ENCODE results near the gene ASPRV1. TPM values are rescaled to one million over a fixed set of nuclear protein-coding genes. Genes with fewer than 3 reads are reported as not detected.

The ASPRV1 gene
- total RNA-seq, 1 experiment from 2014 or later: 0.90 TPM

DNA sequence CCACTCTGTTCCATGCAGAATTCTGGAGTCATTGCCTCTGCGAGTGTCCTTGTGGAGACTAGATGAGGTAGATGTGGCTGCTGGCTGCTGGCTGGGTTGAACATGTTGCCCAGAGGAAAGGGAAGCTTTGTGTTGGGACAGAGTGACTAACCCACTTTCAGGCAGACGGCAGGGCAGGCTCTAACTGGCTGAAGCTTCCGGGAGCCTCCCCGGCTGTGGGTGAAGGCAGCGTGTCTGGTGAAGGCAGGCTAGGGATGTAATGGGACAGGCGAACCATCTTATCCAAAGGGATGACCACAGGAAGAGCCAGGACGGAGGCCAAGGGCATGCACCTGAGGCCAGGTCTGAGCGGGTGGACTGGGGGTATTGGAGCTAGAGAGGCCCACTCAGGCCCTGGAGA is 16.0 kb downstream of the ASPRV1 start:
- no peaks in the 10 kb centered on the region for H3K27me3 ChIP-seq (ENCODE audit: control insufficient read depth, insufficient read depth, low read length)
- no peak for DNase-seq
- no peaks in the 10 kb centered on the region for H3K36me3 ChIP-seq (replicated peaks; ENCODE audit: control insufficient read depth, insufficient read depth, low read length)

DNA sequence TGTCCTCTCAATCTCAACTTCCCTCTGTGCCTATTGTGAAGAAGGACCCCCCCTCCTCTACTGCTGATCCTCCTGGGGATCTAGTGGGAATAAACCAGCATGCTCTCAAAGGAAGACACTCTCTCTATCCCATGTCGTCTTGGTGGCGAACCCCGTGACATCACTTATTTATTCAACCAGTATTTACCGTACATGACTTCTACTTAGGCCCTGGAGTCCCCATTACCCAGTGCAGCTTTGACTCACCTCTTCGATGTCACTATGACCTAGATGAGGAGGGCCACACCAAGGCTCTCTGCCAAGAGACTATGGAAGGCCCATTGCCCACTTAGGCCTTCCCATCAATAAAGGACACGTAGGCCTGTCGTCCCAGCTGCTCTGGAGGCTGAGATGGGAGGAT is 16.7 kb downstream of the ASPRV1 start:
- Histone ChIP-seq H3K4me3 (ENCODE audit: insufficient read depth, low read depth, low read length) (no peak overlapping the region), H3K27me3 (ENCODE audit: control insufficient read depth, insufficient read depth, low read length) (no peaks in the 10 kb centered on the region), H3K36me3 (replicated peaks; ENCODE audit: control insufficient read depth, insufficient read depth, low read length) (no peaks in the 10 kb centered on the region)
- DNase-seq: no peak

More for the DNA sequence above, 16.0 kb downstream of the ASPRV1 start:
- no peak overlapping the region for H3K4me3 ChIP-seq (ENCODE audit: insufficient read depth, low read depth, low read length)

DNA sequence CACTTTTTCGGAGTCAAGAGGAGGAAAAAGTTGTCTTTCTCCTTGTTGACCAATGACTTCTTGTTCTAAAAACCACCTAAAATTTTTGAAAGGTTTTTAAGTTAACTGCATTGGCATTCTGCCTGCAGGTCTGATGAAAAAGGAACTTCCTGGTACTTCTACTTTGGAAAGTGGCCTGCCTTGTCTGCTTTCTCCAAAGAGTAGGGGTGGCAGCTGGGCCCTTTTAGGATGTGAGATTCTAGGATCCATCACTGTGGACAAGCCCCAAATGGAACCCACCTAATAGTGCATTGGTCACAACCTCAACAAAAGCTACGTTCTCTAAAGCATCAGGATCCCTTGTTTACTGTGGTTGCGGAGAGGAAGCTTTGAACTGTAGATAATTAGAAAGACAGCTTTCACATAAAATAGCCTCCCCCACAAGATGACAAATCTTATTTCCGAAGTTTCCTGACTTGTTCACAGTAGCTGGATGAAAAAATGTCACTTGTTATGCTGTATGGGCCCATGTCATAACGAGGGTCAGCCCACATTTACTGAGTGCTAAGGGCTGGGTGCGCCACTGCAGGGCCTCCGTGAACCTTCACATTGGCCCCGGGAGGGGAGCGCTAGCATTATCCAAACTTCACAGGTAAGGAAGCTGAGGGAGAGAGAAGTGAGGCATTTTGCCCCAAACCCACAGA is 17.4 kb downstream of the ASPRV1 start:
- Histone ChIP-seq H3K27me3 (ENCODE audit: control insufficient read depth, insufficient read depth, low read length) (no peaks in the 10 kb centered on the region), H3K36me3 (replicated peaks; ENCODE audit: control insufficient read depth, insufficient read depth, low read length) (no peaks in the 10 kb centered on the region), H3K4me3 (ENCODE audit: insufficient read depth, low read depth, low read length) (no peak overlapping the region)
- DNase-seq: no peak

DNA sequence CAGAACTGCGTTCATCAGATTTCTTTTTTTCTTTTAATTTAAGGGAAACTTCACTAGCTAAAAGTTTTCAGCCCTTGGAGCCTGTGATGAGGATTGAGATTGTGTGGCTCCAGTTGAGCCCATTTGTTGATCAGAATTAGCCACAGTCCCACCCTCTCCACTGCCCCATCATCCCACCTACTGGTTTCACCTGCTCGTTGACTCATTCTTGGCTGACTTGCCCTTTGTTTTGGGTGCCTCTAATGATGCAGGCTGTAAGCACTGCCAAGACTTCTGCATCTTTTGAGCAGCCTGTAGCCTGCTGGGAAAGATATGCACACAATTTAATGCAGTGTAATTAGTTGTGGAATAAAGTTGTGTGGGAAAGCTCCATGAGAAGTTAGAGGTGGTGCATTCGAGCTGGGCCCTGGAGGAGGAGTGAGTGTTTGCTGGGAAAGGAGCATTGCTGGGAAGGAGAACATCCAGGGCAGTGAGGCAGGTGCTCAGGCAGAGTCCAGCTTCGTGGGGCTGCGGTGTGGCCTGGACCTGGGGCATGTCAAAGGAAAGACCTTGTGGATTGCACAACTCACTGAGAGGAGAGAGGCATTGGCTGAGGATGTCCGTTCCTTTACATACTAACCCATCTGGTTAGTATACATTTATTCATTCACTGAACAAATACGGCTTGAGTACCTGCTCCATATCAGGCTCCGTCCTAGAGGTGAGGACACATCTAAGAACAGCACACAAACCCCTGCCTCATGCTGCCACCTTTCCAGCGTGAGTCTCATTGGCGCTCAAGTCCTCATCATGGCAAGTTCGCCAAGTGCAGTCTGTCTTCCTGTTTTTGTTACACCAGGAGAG is 18.2 kb downstream of the ASPRV1 start:
- H3K4me3 ChIP-seq (ENCODE audit: insufficient read depth, low read depth, low read length): no peak overlapping the region
- DNase-seq: no peak
- no peaks in the 10 kb centered on the region; the same call in 1 of the 2 replicates for H3K36me3 ChIP-seq (replicated peaks; ENCODE audit: control insufficient read depth, insufficient read depth, low read length)
- no peaks in the 10 kb centered on the region for H3K27me3 ChIP-seq (ENCODE audit: control insufficient read depth, insufficient read depth, low read length)

DNA sequence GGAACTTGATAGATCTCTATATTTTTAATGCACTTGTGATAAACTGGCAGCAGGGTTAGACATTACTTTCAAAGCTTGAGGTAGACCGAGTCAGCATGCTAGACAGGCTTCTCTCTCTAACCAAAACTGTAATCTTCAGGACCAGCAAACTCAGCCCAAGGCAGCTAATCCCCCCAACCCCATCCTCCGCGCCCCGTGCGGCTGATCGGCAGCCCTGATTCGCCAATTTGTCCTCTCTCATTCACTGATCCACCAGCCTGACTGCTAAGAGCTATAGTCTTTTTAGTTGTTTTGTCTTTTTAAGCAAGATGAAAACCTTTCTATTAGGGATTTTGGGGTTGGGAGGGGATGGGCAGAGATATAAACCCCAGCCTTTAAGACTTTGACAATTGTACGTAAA is 20.7 kb downstream of the ASPRV1 start:
- no peak overlapping the region for H3K4me3 ChIP-seq (ENCODE audit: insufficient read depth, low read depth, low read length)
- H3K27me3 ChIP-seq (ENCODE audit: control insufficient read depth, insufficient read depth, low read length): no peaks in the 10 kb centered on the region
- H3K36me3 ChIP-seq (replicated peaks; ENCODE audit: control insufficient read depth, insufficient read depth, low read length): no peaks in the 10 kb centered on the region; the same call in 1 of the 2 replicates
- DNase-seq: no peak

DNA sequence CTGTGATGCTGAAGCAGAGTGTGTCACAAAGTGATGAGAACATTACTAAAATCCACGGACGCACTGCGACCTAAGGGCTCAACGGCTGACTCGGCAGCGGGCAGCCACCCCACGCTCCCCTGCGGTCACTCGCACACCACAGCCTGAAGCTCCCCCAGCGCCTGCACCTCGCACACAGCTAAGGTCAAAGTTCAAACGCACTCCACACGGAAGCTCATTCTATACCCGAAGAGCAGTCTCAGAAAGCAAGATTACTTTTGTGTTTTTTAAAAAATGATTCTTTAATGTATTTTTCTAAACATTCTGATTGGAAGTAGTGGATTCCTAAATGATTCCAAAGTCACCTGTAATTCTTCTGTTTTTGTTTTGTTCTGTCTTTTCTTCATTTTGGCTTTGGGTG is 21.7 kb downstream of the ASPRV1 start:
- no peaks in the 10 kb centered on the region; the same call in 1 of the 2 replicates for H3K36me3 ChIP-seq (replicated peaks; ENCODE audit: control insufficient read depth, insufficient read depth, low read length)
- no peaks in the 10 kb centered on the region for H3K27me3 ChIP-seq (ENCODE audit: control insufficient read depth, insufficient read depth, low read length)
- no peak overlapping the region for H3K4me3 ChIP-seq (ENCODE audit: insufficient read depth, low read depth, low read length)
- DNase-seq: no peak

DNA sequence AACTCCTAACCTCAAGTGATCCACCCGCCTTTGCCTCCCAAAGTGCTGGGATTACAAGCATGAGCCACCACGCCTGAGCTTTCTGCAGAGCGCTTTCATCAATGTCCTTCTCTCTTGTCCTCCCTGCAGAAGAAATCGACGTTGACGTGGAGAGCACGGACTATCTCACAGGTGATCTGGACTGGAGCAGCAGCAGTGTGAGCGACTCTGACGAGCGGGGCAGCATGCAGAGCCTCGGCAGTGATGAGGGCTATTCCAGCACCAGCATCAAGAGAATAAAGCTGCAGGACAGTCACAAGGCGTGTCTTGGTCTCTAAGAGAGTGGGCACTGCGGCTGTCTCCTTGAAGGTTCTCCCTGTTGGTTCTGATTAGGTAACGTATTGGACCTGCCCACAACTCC is 23.5 kb downstream of the ASPRV1 start:
- Histone ChIP-seq H3K36me3 (replicated peaks; ENCODE audit: control insufficient read depth, insufficient read depth, low read length) (no peaks in the 10 kb centered on the region; the same call in 1 of the 2 replicates), H3K27me3 (ENCODE audit: control insufficient read depth, insufficient read depth, low read length) (no peaks in the 10 kb centered on the region), H3K4me3 (ENCODE audit: insufficient read depth, low read depth, low read length) (no peak overlapping the region)
- no peak for DNase-seq

DNA sequence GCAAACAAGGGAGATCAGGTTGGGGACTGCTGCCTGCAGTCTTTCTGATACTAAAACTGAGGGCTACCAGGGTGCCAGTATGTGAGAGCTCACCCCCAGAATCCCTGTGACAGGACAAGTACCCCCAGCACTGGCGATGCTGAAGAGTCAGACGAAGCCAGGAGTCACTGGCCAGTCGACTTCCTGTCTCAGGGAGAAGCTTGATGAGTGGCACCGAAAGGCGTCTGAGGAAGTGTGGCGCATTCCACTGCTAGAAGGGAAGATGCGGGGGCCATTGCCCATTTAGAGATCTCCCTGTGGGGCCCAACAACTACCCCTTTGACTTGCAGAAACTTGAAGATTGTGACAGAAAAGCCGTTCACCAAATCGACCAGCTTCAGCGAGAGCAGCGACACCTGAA is 24.5 kb downstream of the ASPRV1 start:
- H3K36me3 ChIP-seq (replicated peaks; ENCODE audit: control insufficient read depth, insufficient read depth, low read length): no peaks in the 10 kb centered on the region; the same call in 1 of the 2 replicates
- H3K4me3 ChIP-seq (ENCODE audit: insufficient read depth, low read depth, low read length): no peak overlapping the region
- H3K27me3 ChIP-seq (ENCODE audit: control insufficient read depth, insufficient read depth, low read length): no peaks in the 10 kb centered on the region
- DNase-seq: no peak

DNA sequence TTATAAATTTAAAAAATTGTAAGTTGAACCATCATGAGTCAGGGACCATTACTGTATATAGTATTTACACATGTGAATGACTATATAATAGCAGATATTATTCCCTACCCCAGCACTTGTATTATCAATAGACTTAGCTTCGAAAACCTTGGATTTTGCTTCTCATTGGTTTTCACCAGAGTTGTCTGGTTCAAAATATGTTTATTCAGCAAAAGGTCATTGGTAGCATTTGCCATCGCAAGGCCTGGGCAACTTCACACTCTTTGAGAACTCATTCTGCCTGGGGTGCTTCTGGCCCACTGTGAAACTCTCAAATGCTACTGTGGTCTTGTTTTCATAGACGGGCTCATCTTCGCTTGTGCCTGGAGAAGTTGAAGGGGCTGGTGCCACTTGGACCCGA is 26.4 kb downstream of the ASPRV1 start:
- H3K36me3 ChIP-seq (replicated peaks; ENCODE audit: control insufficient read depth, insufficient read depth, low read length): no peaks in the 10 kb centered on the region; the same call in 1 of the 2 replicates
- no peaks in the 10 kb centered on the region for H3K27me3 ChIP-seq (ENCODE audit: control insufficient read depth, insufficient read depth, low read length)
- DNase-seq: no peak
- H3K4me3 ChIP-seq (ENCODE audit: insufficient read depth, low read depth, low read length): no peak overlapping the region

DNA sequence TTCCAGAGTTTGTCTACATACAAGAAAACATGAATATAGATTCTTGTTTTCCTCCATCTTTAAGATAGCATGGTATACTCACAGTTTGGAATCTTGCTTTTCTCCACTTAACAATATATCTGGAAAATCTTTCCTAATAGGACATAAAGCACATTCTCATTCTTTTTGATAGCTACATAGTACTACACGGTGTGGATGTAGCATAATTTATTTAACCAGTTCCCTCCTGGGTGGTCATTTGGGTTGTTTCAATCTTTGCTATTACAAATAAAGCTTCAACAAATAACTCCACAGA is 26.9 kb downstream of the ASPRV1 start:
- no peak for DNase-seq
- Histone ChIP-seq H3K36me3 (replicated peaks; ENCODE audit: control insufficient read depth, insufficient read depth, low read length) (no peaks in the 10 kb centered on the region; the same call in 1 of the 2 replicates), H3K4me3 (ENCODE audit: insufficient read depth, low read depth, low read length) (no peak overlapping the region), H3K27me3 (ENCODE audit: control insufficient read depth, insufficient read depth, low read length) (no peaks in the 10 kb centered on the region)

DNA sequence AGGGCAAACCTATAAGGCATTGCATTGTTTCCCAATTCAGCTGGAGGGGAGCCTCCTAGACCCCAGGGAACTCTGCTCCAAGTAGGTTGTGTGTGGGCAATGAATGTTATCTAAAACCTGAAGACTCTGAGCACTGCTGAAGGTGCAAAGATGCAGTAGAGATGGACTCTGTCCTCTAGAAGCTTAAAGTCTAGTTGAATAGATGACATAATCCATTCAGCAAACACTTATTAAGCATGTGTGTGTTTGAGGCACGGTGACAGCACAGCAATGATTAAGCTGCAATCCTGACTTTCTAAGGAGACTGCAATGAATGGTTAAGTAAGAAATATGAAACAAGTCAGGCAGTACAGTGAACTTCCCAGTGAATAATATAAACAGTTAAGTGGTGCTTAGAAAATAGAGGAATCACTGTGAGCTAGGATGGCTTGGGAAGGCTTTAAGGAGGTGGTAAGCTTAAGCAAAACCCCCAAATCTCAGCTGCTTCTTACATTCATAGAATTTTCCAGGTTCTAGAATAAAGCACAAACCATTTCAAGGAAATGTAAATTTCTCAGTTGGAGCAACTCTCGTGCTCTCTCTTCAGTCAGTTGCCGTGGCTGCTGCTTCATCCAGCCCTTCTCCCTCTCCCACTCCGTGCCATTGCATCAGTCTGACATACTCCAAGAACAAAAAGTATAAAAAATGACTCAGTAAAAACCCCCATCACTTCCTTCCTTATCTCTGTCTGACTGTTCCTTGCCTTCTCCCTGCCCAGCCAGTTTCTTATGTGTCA is 27.4 kb downstream of the ASPRV1 start:
- no peak for DNase-seq
- Histone ChIP-seq H3K36me3 (replicated peaks; ENCODE audit: control insufficient read depth, insufficient read depth, low read length) (no peaks in the 10 kb centered on the region; the same call in 1 of the 2 replicates), H3K27me3 (ENCODE audit: control insufficient read depth, insufficient read depth, low read length) (no peaks in the 10 kb centered on the region), H3K4me3 (ENCODE audit: insufficient read depth, low read depth, low read length) (no peak overlapping the region)

DNA sequence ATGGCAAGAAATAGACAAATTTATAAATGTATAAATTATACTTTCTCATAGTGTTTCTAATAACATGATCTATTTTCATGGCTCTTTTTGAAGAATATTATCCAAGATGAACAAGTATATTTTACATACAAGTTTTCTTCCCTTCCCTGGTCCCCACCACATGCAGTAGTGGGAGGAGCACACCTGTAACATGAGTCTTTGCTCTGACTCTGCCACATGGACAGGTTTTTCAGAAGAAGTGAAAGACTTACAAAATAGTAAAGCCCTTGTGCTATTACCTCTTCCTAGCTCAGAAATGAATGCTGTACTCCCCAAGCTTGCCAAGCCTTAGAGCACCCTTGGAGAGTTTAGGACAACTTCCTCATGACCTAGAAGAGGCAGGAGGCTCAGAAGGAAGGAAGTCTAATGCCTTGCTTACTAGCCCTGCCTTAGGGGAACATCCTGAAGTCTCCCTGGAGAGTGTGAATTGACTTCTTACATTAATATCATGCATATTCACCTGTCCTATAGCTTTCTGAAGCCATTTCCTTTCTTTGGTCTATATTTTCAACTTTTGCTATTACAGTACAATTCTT is 28.1 kb downstream of the ASPRV1 start:
- Histone ChIP-seq H3K4me3 (ENCODE audit: insufficient read depth, low read depth, low read length) (no peak overlapping the region), H3K36me3 (replicated peaks; ENCODE audit: control insufficient read depth, insufficient read depth, low read length) (no peaks in the 10 kb centered on the region), H3K27me3 (ENCODE audit: control insufficient read depth, insufficient read depth, low read length) (no peaks in the 10 kb centered on the region)
- DNase-seq: no peak

DNA sequence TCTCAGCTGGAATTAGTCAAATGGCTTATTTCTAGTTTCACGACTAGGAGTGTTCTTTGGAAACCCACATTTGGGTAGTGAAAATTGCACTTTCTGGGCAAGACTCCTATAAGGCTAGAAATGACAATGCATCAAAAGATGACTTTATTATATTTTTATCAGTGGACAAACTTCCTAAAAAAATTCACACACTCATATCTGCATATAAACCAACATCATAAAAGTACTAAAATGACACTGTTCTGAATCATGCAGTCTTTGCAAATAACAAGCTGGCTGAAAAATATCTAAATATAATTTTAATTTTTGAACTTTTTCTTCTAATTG is 28.9 kb downstream of the ASPRV1 start:
- no peaks in the 10 kb centered on the region for H3K36me3 ChIP-seq (replicated peaks; ENCODE audit: control insufficient read depth, insufficient read depth, low read length)
- no peak overlapping the region for H3K4me3 ChIP-seq (ENCODE audit: insufficient read depth, low read depth, low read length)
- DNase-seq: no peak
- H3K27me3 ChIP-seq (ENCODE audit: control insufficient read depth, insufficient read depth, low read length): no peaks in the 10 kb centered on the region

DNA sequence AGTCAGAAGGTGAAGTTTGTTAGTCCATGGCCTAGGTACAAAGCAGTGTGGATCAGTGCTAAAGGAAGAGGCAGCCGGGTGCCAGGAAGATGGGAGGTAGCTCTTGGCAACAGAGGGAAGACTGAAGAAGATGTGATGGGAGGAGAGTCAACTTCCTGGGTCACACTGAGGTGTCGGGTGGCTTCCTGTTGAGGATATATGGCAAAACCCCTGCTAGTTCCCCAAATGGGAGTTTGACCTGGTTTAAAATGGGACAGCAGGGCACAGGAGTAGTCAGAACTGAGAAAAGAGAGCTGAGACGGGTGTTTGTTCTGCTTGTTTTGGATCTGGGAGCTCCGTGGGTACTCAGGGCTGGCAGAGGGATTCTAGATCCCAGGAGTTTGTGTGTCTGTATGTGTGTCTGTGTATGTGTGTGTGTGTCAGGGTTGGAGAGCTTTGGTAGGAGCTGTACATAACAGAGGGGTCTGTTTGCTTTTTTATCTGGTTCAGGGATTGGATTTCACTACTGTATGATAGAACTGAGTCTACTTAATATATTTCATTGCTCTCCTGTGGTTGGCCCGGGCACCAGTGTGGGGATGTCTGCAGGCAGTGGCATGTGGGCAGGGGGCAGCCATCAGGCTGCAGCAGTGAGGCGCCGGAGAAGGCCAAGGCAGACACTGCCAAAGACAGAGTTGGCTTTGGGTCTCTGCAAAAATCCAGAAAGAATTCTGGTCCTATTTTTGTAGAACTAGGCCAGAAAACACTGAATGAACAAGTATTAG is 29.4 kb downstream of the ASPRV1 start:
- no peaks in the 10 kb centered on the region for H3K36me3 ChIP-seq (replicated peaks; ENCODE audit: control insufficient read depth, insufficient read depth, low read length)
- H3K4me3 ChIP-seq (ENCODE audit: insufficient read depth, low read depth, low read length): no peak overlapping the region
- no peak for DNase-seq
- no peaks in the 10 kb centered on the region for H3K27me3 ChIP-seq (ENCODE audit: control insufficient read depth, insufficient read depth, low read length)
